Endothelial cell of umbilical vein (primary cell): ENCODE data around the gene DDHD1.

Experiments used
- EZH2 ChIP-seq: IDR thresholded peaks from 2 replicates; pipeline ENCODE4 v1.6.1; 2012; ENCODE audit warnings: borderline replicate concordance, low read depth, mild to moderate bottlenecking, moderate library complexity, low read length, inconsistent platforms; ENCODE audit not compliant: severe bottlenecking
- FOS ChIP-seq: IDR thresholded peaks from 2 replicates; pipeline ENCODE4 v1.6.1; 2011; ENCODE audit warnings: mild to moderate bottlenecking, low read length, moderate library complexity, borderline replicate concordance; ENCODE audit not compliant: insufficient read depth
- GATA2 ChIP-seq: IDR thresholded peaks from 2 replicates; pipeline ENCODE4 v1.7.0; 2011; ENCODE audit warnings: low read depth, mild to moderate bottlenecking, moderate library complexity, mixed read lengths, low read length; ENCODE audit not compliant: insufficient read length, insufficient read depth
- JUN ChIP-seq: IDR thresholded peaks from 2 replicates; pipeline ENCODE4 v1.6.1; 2011; ENCODE audit warnings: borderline replicate concordance, low read depth; ENCODE audit not compliant: insufficient read length, insufficient read depth
- POLR2A ChIP-seq: IDR thresholded peaks from 2 replicates; pipeline ENCODE4 v1.6.1; 2012; ENCODE audit warnings: low read depth, mild to moderate bottlenecking, control low read depth, low read length
- POLR2AphosphoS5 ChIP-seq: IDR thresholded peaks from 2 replicates; pipeline ENCODE4 v1.6.1; 2012; ENCODE audit warnings: low read depth, mild to moderate bottlenecking, control low read depth, low read length, moderate library complexity; ENCODE audit not compliant: insufficient read depth
- TF ChIP-seq, protein P1 (sequence below), 2 donors: IDR thresholded peaks; 1 replicate in 1 of 2; 2 replicates in 1 of 2; pipeline ENCODE4 v1.5.1; 2011; ENCODE audit warnings: low read length in 2 of 2, mild to moderate bottlenecking in 2 of 2, moderate library complexity in 2 of 2, control low read depth in 1 of 2, inconsistent platforms in 1 of 2, low read depth in 1 of 2; ENCODE audit not compliant: insufficient read depth in 1 of 2; ENCODE audit errors: extremely low read depth in 1 of 2
- TF ChIP-seq, protein P2 (sequence below): IDR thresholded peaks from 2 replicates; pipeline ENCODE4 v1.6.1; 2011; ENCODE audit not compliant: insufficient read depth, insufficient read length

DNA sequence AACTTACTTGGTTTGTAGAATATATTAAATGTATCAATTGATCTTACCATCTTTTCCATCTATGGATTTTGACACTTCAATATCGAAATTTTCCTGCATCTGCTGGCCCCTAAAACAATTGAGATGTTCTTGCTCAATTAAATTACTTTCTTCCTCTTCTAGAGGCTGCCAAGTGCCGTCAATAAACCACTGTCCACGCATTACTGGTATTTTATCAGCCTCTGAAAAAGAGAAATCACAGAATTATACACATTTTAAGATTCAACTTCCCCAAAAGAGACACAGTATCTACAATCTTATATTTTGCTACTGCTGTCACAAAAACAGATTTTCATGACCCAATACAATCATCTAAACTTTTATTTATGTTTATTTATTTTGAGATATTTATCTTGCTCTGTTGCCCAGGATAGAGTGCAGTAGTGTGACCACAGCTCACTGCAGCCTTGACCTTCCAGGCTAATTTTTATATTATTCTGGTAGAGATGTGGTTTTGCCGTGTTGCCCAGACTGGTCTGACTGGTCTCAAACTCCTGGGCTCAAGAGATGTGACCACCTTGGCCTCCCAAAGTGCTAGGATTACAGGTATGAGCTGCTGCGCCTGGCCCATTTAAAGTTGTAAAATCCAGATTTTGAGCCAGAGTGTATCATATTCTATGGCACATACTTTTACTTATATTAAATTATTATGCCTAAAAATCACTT lies 49.3 kb downstream of the DDHD1 start:
- TF ChIP-seq, protein P1, sequence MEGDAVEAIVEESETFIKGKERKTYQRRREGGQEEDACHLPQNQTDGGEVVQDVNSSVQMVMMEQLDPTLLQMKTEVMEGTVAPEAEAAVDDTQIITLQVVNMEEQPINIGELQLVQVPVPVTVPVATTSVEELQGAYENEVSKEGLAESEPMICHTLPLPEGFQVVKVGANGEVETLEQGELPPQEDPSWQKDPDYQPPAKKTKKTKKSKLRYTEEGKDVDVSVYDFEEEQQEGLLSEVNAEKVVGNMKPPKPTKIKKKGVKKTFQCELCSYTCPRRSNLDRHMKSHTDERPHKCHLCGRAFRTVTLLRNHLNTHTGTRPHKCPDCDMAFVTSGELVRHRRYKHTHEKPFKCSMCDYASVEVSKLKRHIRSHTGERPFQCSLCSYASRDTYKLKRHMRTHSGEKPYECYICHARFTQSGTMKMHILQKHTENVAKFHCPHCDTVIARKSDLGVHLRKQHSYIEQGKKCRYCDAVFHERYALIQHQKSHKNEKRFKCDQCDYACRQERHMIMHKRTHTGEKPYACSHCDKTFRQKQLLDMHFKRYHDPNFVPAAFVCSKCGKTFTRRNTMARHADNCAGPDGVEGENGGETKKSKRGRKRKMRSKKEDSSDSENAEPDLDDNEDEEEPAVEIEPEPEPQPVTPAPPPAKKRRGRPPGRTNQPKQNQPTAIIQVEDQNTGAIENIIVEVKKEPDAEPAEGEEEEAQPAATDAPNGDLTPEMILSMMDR (IDR thresholded peaks at IDR 0.05; ENCODE audit: extremely low read depth in 1 of 2, insufficient read depth in 1 of 2, low read depth in 1 of 2, low read length in 2 of 2) = no peak
- TF ChIP-seq POLR2A (no peak), EZH2 (no peak), POLR2AphosphoS5 (no peak), FOS (no peak), JUN (no peak), GATA2 (no peak)
- TF ChIP-seq, protein P2, sequence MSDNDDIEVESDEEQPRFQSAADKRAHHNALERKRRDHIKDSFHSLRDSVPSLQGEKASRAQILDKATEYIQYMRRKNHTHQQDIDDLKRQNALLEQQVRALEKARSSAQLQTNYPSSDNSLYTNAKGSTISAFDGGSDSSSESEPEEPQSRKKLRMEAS = no peak
